NCI-H526 (cell line): ENCODE data around the gene ERC1.
"Not testable (repeated sequence)": the region's sequence is repeated elsewhere in the genome, so short reads cannot be mapped to it uniquely, and the experiment has no call there.

Experiments
- DNase-seq, 2 experiments: peaks; one replicate each; lab custom pipeline; 2025; lab: John Stamatoyannopoulos, UW

The ERC1 gene

DNA sequence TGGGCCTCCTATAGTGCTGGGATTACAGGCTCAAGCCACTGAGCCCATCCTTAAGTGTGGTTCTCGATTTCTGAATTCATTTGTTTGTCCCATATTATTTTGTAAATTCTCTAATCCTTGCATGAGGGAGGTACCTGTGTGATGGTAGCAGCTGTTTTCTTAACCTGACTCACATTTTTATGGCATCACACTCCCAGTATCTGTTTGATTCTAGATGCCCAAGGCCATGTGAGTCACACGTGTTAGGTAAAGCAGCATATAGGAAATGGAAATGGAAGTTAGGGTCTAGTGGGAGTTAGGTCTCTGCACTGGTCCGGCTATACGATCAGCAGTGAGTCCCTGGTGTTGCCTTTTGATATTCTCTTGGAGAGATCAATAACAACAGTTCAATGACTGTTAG is 198.1 kb downstream of the ERC1 start:
- no peak for DNase-seq

DNA sequence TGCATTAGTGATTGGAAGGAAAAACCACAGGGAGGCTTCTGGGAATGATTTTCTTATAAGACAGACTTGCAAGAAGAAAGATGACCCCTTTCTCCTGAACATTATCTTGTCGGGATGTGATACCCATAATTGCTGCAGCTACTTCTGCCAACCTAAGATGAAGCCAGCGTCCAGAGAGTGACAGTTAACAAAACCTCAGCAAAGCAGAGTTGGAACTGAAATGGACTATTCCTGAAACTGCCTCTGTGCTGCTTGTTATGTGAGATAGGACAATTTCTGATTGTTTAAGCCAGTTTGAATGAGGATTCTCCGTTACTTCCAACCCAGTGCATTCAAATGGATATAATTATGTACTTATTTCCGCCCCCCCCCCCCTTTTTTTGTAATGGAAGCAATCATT is 204.5 kb downstream of the ERC1 start:
- DNase-seq = no peak

GRCh38 chr12:1197264-1198018 is 206.4 kb downstream of the ERC1 start:
- DNase-seq = no peak

DNA sequence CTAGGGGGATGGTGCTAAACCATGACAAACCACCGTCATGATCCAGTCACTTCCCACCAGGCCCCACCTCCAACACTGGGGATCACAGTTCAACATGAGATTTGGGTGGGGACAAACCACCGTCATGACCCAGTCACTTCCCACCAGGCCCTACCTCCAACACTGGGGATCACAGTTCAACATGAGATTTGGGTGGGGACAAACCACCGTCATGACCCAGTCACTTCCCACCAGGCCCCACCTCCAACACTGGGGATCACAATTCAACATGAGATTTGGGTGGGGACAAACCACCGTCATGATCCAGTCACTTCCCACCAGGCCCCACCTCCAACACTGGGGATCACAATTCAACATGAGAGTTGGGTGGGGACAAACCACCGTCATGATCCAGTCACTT is 207.8 kb downstream of the ERC1 start:
- not testable (repeated sequence) for DNase-seq

DNA sequence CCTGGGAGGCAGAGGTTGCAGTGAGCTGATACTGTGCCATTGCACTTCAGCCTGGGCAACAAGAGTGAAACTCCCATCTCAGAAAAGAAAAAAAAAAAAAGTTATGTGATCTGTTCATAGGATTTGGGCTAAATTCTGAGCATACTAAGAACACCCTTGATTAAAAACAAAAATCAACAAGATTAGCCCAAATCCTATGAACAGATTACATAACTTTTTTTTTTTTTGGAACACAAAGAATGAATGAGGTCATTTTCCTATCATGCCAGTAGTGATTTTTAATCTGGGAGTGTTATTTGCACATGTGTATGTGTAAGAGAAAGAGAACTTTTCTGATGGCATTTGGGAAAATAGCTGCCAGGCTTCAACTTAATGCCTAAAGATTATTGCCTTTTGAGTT is 208.7 kb downstream of the ERC1 start:
- DNase-seq = no peak

GRCh38 chr12:1201030-1201429 is 210.0 kb downstream of the ERC1 start:
- DNase-seq = no peak

GRCh38 chr12:1201886-1202285 is 210.9 kb downstream of the ERC1 start:
- DNase-seq = no peak

DNA sequence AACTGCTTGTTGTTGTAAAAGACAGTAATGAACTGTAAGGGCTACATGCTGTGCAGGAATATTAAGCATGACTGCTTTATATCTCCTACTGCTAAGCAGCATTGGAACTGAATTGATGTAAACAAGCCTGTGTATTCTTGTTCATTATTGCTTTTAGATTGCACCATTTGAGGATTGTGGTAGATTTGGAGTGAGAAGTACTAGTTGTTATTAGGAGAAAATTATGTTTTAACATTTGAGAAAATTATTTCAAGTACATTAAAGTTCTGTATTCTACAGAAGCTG is 212.7 kb downstream of the ERC1 start:
- no peak for DNase-seq

DNA sequence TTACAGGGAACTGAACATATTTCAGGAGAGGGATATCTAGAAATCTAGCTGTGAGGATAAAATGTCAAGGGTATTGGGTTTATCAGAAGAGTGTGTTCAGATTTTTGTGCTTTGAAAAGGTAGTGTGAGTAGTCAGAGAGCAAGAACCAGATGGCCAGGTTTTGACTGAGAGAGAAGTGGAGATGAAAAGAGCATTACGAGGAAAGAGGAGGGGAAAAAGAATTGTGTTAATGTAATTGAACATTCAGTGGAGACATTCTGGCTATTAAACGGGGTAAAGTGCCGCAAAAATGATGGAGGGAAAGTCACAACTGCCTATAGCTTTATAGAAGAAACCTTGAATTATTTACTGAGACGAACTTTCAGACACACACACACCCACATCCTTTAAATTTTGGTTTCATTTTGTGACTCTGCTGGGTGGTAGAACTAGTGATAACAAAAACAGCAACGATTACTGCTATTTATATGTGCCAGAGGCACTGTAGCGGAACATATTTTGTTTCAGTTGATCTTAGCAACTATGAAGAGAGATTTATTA is 213.6 kb downstream of the ERC1 start:
- no peak for DNase-seq

DNA sequence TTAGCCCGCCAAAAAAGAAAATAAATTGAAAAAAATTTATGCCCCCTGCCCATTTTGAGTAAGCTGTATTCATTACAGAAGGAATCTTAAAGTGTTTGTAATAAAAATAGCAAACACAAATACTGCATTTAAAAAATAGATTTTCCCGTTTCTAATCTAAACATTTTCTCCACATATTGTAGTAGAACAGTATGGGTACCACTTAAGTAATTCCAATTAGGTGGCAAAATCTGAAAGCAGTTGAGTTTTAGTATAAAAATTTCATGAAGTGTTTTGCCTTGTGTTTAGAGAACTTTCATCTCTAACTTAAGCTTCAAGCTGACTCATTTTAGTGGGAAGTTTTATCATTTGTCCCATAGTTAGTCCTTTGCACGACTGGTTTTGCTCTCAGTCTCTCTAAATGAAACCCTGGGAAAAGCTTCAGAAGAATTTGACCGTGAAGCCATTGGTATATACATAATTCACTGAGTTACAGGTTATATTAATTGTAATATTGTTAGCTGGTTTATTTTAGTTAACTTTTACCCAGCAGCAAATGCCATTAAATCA is 214.6 kb downstream of the ERC1 start:
- no peak for DNase-seq

DNA sequence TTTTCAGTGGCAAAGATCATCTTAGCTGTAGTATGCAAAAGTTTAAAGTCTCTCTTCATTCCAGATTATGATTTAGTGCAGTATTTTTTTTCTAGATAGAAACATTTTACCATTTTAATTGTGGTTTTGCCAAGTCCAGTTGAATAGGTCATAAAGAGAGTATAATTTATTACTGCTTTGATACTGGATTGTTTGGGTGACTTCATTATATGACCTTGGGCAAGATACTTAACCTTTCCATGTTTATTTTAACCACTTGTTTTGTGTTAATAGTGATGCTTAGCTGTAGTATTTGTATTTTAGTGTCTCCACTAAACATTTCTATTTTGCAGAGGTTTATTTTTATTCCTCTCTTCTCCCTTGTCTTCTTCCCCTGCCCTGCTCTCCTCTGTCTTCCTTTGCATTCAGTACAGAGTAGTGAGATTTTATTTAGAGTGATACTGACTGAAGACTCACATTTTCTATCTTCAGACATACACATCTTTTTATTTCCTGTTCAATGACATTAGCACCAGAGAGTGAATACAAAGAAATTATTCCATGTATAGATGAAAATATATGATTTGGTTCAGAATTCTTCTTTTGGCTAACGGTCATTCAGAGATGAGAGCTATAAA is 215.2 kb downstream of the ERC1 start:
- DNase-seq = no peak

DNA sequence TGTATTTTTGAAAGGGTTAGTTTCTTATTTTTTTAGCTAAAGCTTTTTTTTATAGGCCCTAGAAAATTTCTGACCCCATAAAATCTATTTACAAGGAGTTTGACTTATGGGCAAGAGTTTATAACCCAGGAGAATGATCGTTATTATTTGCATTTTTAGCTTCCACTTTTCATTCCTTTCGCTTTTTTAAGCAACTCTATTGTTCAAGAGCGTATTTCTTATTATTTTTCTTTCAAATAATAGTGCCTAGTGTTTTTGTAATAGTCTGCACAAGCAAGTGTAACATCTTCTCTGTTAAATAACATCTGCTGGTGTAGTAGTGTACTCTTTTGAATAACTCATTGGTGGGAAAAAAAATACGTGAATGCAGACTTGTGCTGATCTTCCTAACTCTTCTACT is 216.3 kb downstream of the ERC1 start:
- no peak for DNase-seq

GRCh38 chr12:1208719-1209118 is 217.7 kb downstream of the ERC1 start:
- not testable (repeated sequence) for DNase-seq

DNA sequence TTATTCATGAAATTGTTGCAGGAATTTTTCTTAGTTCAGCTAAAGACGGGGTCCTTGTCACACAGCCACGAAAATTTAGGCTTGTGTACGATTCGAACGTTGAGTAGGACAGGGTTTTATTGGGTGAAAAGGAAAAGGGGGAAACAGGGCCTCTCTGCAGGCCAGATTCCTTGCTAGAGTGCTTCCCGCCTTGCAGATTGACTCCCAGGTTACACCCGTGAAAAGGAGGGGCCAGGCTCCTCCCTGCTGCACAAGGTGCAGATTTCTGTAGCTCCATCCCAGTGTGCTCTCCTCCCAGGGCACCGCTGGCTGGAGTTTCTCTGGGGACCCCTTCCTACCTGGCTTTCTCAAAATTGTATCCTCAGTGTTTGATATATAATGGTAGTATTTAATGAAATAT is 221.5 kb downstream of the ERC1 start:
- DNase-seq = no peak

- no peak for DNase-seq
Observed at GRCh38 chr12:1213205-1213604, 222.2 kb downstream of the ERC1 start.

GRCh38 chr12:1213618-1214205 is 222.7 kb downstream of the ERC1 start:
- DNase-seq = no peak

- no peak for DNase-seq
Observed at GRCh38 chr12:1216560-1216959, 225.5 kb downstream of the ERC1 start.

DNA sequence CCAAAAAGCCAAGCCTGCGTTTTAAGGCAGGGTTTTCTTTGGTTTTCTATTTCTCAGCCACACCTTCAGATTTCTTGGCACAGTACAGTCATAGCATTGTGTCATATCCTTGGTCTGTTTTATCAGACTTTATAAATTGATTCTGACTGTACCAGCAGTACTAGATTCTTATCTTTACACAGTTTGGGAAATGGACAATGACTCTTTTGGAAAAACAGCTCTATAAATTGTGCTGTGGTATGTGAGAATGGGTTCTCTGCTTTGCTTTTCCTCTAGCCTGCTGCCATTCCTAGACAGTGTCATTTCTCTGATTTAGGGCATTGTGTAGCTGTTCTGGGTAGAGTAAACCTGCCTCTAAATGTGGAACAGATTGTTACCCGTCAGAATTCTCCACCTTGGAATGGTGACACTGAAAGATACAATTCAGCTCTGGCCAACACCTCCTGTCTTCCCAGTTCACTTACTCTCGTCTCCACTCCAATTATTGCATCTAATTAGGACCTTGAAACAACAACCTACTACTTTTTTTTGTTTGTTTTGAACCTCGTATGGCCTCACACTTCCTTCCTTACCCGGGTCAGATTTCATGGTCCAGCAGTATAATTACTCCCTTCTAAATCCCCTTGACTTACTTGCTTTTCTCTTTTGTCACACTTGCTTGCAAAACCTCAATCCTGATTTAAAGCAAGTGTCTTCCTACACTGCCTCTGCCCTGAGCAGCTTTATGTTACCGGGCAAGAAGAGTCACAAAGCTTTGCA is 226.3 kb downstream of the ERC1 start:
- no peak for DNase-seq

DNA sequence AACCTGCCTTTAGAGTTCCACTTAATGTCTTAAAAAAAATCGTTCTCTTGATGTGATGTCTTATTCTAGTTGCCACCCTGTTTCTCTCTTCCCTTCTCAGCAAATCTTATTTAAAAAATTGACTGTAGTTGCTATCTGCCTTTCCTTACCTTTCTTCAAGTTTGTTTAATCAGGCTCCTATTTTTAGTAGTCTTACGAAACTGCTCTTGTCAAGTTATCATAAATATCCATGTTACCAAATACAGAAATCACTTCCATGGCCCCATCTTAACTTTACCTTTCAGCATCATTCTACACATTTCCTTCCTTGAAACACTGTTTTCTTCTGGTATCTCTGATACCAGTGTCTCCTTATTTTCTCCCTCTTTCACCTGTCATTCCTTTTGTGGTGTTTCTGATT is 227.3 kb downstream of the ERC1 start:
- no peak for DNase-seq

GRCh38 chr12:1220127-1221092 is 229.4 kb downstream of the ERC1 start:
- no peak for DNase-seq
